Fibroblast of villous mesenchyme (primary cell): ENCODE results near the gene AKR7A2. TPM values are rescaled to one million over a fixed set of nuclear protein-coding genes. Genes with fewer than 3 reads are reported as not detected.
"Not testable (repeated sequence)": the region's sequence is repeated elsewhere in the genome, so short reads cannot be mapped to it uniquely, and the experiment has no call there.

Experiments used
- DNase-seq: peaks from one replicate; pipeline ENCODE4 v3.0.0-alpha.2; 2010; ENCODE audit warnings: low read depth
- H3K4me3 ChIP-seq: 2 replicates; pipeline ENCODE4 v1.5.1; 2011; ENCODE audit warnings: low read depth, mild to moderate bottlenecking, low read length
- small RNA-seq: library from RNA; depleted of rRNA; stranded (forward); fragments of <200 nt; gene quantifications from one replicate; pipeline ENCODE3, GENCODE V24; 2012
- total RNA-seq: library from RNA; depleted of rRNA; stranded (reverse); fragments of >200 nt; gene quantifications from 2 replicates; pipeline ENCODE4 v1.2.3, GENCODE V29; 2012
- TF ChIP-seq, protein P1 (sequence below): IDR thresholded peaks from 2 replicates; pipeline ENCODE4 v1.5.1; 2012; ENCODE audit warnings: low read depth, mild to moderate bottlenecking, low read length; ENCODE audit not compliant: insufficient read depth

Gene AKR7A2
- total RNA-seq, 1 donor: 55.3 TPM

DNA sequence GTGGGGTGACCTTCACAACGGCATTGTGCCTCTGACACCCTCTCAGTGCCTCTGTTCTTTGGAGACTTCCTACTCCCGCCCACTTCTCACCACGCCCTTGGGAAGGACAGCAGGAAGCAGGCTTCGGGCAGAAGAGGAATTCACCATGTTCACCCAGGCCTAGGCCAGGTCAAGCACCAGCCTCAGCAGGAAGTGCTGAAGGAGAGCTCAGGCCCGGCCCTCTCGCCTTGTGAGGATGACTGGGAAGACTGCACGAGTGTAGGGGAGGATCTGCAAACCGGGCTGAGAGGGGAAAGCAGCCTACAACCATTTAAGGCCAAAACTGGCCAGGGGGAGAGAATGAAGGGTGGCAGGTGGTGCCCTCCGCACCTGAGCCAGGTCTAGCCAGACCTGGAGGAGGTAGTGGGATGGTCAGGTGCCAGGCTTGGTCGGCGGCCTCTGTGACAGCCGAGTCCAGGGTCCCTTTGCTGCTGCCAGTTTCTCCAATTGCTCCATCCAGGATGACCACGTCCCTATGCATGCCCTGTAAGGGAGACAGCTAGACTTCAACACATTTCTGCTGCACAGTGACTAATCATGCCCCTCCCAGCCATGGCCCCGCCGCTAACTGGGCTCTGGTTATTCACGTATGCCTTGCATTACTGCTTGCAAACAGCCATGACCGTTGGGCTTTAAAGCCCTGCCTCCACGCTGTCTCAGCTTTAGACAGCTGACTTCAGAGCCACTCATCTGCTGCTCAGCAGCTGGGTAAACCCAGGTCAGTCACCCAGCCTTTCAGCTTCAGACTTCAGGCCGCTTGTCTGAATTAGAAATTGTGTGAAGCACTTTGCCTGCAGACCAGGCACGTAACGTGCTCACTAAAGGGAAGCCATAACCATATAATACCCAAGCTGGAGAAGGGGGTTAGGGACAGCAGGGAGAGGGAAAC, 51.5 kb downstream of the AKR7A2 start:
- peak; percentile 64 for DNase-seq
- H3K4me3 ChIP-seq: no peak overlapping the region
- TF ChIP-seq, protein P1, sequence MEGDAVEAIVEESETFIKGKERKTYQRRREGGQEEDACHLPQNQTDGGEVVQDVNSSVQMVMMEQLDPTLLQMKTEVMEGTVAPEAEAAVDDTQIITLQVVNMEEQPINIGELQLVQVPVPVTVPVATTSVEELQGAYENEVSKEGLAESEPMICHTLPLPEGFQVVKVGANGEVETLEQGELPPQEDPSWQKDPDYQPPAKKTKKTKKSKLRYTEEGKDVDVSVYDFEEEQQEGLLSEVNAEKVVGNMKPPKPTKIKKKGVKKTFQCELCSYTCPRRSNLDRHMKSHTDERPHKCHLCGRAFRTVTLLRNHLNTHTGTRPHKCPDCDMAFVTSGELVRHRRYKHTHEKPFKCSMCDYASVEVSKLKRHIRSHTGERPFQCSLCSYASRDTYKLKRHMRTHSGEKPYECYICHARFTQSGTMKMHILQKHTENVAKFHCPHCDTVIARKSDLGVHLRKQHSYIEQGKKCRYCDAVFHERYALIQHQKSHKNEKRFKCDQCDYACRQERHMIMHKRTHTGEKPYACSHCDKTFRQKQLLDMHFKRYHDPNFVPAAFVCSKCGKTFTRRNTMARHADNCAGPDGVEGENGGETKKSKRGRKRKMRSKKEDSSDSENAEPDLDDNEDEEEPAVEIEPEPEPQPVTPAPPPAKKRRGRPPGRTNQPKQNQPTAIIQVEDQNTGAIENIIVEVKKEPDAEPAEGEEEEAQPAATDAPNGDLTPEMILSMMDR: no peak

DNA sequence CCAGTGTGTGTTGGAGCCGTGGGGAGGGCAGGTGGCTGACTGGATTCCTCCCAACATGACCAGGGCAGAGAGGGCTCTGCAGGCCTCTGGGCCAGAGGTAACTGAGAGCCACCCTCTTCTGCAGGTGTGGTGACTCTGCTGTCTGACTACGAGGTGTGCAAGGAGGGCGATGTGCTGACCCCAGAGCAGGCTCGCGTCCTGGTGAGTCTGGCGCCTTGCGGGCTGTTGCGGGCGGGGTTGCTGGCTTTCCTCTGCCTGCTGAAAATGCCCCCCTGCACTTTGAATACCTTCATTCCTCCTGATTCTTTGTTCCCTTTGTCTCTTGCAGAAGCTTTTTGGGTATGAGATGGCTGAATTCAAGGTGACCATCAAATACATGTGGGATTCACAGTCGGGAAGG, 53.6 kb downstream of the AKR7A2 start:
- TF ChIP-seq, protein P1: no peak
- H3K4me3 ChIP-seq: no peak overlapping the region
- DNase-seq: no peak

- TF ChIP-seq, protein P1: no peak
- peak; percentile 12 for DNase-seq
- no peak overlapping the region for H3K4me3 ChIP-seq
These were observed 54.6 kb downstream of the AKR7A2 start for GRCh38 chr1:19257178-19257914.

- not testable (repeated sequence) for H3K4me3 ChIP-seq, DNase-seq
These were observed 55.6 kb downstream of the AKR7A2 start for GRCh38 chr1:19256301-19256700.

DNA sequence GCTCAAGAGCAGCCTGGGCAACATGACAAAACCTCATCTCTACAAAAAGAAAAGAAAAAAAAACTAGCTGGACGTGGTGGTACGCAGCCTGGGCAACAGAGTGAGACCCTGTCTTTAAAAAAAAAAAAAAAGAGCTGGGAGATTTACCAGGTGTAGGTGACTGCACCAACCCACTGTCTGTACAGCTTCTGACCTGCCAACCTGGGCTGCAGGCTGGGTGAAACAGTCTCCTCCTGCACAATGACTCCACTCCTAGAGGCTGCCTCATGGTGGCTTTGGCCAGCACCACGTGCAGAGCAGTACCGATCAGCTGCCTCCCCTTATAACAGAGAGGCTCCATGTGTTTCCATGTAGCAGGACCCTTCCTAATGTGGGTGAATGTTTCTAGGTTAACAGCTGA, 56.7 kb downstream of the AKR7A2 start:
- DNase-seq: no peak
- TF ChIP-seq, protein P1: no peak
- no peak overlapping the region for H3K4me3 ChIP-seq

DNA sequence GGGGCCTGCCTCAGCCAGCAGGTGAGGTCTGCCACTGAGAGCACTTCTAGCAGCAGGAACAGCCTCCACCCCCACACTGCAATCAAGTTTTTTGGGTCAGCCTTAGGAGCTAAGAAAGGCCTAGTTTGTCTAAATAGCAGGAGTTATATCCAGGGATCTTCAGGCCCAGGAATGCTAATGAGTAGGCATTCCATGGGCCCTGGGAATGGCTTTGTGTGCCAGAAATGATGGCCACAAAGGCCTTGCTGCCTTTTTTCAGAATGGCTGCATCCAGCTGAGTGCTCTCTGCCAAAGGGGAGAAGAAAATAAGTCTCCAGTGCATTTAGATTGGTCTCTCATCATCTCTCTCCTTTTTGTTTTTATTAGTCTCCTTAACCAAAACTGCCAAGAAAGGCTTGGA, 57.5 kb downstream of the AKR7A2 start:
- TF ChIP-seq, protein P1: no peak
- no peak overlapping the region for H3K4me3 ChIP-seq
- DNase-seq: no peak

Small RNAs within 50 kb of the gene (small RNA-seq; reads per million reads assigned to genes)
- gene RNU6-1099P: not detected

Other genes starting within 250 kb of the AKR7A2 start
- gene UBR4, start 101.9 kb downstream of the AKR7A2 start, total RNA-seq: 193 and 210 TPM in 2 replicates
- gene EMC1, start 60.6 kb downstream of the AKR7A2 start, total RNA-seq: 65.7 and 90.2 TPM in 2 replicates
- 21.9 and 26.3 TPM in 2 replicates for gene MRTO4, start 60.3 kb downstream of the AKR7A2 start, total RNA-seq
- gene AKR7A3, start 23.4 kb downstream of the AKR7A2 start, total RNA-seq: 0.43 and 1.3 TPM in 2 replicates
- gene SLC66A1, start 182 bp upstream of the AKR7A2 start, total RNA-seq: 18.6 and 28.3 TPM in 2 replicates
- gene CAPZB, start 173.4 kb upstream of the AKR7A2 start, total RNA-seq: 173 and 183 TPM in 2 replicates